Fibroblast of peridontal ligament (primary cell): ENCODE results near the gene COPS4.
"Not testable (repeated sequence)": the region's sequence is repeated elsewhere in the genome, so short reads cannot be mapped to it uniquely, and the experiment has no call there.

Experiments
- DNase-seq: peaks from one replicate; pipeline ENCODE4 v3.0.0-alpha.2; 2010; ENCODE audit errors: extremely low read depth

Gene COPS4

GRCh38 chr4:83034630-83035494 is at the start of gene COPS4:
COPS4 (plus strand) TSS chr4:83035183; CDS start chr4:83035225, 42 bp downstream.
- peak; percentile 100 for DNase-seq

GRCh38 chr4:82987519-82987918 is 47.5 kb upstream of the COPS4 start:
- DNase-seq, result not testable (repeated sequence)

- DNase-seq, result peak; percentile 95
Observed at GRCh38 chr4:82988323-82988832, 46.6 kb upstream of the COPS4 start.

GRCh38 chr4:82989575-82990429 is 45.2 kb upstream of the COPS4 start:
- DNase-seq, result peak; percentile 49

GRCh38 chr4:82994834-82995233 is 40.1 kb upstream of the COPS4 start:
- no peak for DNase-seq

- no peak for DNase-seq
Observed at GRCh38 chr4:82998898-82999297, 36.1 kb upstream of the COPS4 start.

GRCh38 chr4:83002329-83002728 is 32.7 kb upstream of the COPS4 start:
- no peak for DNase-seq

- not testable (repeated sequence) for DNase-seq
Observed at GRCh38 chr4:83003044-83003791, 31.8 kb upstream of the COPS4 start.

GRCh38 chr4:83009529-83009928 is 25.5 kb upstream of the COPS4 start:
- DNase-seq, result peak; percentile 55

GRCh38 chr4:83010111-83010521 is 24.9 kb upstream of the COPS4 start:
- peak; percentile 51 for DNase-seq

GRCh38 chr4:83010522-83011318 is 24.3 kb upstream of the COPS4 start, which contains the start of gene LIN54:
LIN54 (minus strand) TSS chr4:83010823; CDS start chr4:82984844, 25,979 bp downstream.
- peak; percentile 67 for DNase-seq

GRCh38 chr4:83011689-83012199 is 23.2 kb upstream of the COPS4 start:
- DNase-seq, result peak; percentile 19

- no peak for DNase-seq
Observed at GRCh38 chr4:83012200-83012686, 22.7 kb upstream of the COPS4 start.

GRCh38 chr4:83012687-83013419 is 22.1 kb upstream of the COPS4 start:
- peak; percentile 97 for DNase-seq

- DNase-seq, result no peak
Observed at GRCh38 chr4:83013420-83013867, 21.5 kb upstream of the COPS4 start.

- no peak for DNase-seq
Observed at GRCh38 chr4:83013902-83014301, 21.1 kb upstream of the COPS4 start.

- no peak for DNase-seq
Observed at GRCh38 chr4:83019794-83020494, 15.0 kb upstream of the COPS4 start.

GRCh38 chr4:83022724-83023450 is 12.1 kb upstream of the COPS4 start:
- peak; percentile 67 for DNase-seq
